Ishikawa (cell line): Measurements from ENCODE around the gene ZFAND3.

Source experiments
- CEBPB ChIP-seq: IDR thresholded peaks from 2 replicates; pipeline ENCODE4 v1.6.1; 2012
- CREB1 ChIP-seq: IDR thresholded peaks from 2 replicates; pipeline ENCODE4 v1.6.1; 2012; ENCODE audit warnings: low read depth
- EGR1 ChIP-seq: IDR thresholded peaks from 2 replicates; pipeline ENCODE4 v1.6.1; 2012
- EP300 ChIP-seq: IDR thresholded peaks from 2 replicates; pipeline ENCODE4 v1.6.1; 2012; ENCODE audit warnings: borderline replicate concordance
- FOXM1 ChIP-seq: IDR thresholded peaks from 2 replicates; pipeline ENCODE4 v1.6.1; 2012; ENCODE audit warnings: low read depth, borderline replicate concordance
- NFIC ChIP-seq: IDR thresholded peaks from 2 replicates; pipeline ENCODE4 v1.6.1; 2012
- RAD21 ChIP-seq: IDR thresholded peaks from 2 replicates; pipeline ENCODE4 v1.6.1; 2012; ENCODE audit warnings: low read depth
- TAF1 ChIP-seq: IDR thresholded peaks from 2 replicates; pipeline ENCODE4 v1.6.1; 2012; ENCODE audit warnings: low read depth, mild to moderate bottlenecking
- TCF12 ChIP-seq: IDR thresholded peaks from 2 replicates; pipeline ENCODE4 v1.6.1; 2012; ENCODE audit warnings: low read depth
- TEAD4 ChIP-seq: IDR thresholded peaks from 2 replicates; pipeline ENCODE4 v1.6.1; 2012
- YY1 ChIP-seq: IDR thresholded peaks from 2 replicates; pipeline ENCODE4 v1.6.1; 2012; ENCODE audit warnings: low read depth
- ZBTB7A ChIP-seq: IDR thresholded peaks from 2 replicates; pipeline ENCODE4 v1.6.1; 2012; ENCODE audit warnings: low read depth
- TF ChIP-seq, protein P1 (sequence below): IDR thresholded peaks from 2 replicates; pipeline ENCODE4 v1.6.1; 2012
- TF ChIP-seq, protein P2 (sequence below): IDR thresholded peaks from 2 replicates; pipeline ENCODE4 v1.6.1; 2012
- TF ChIP-seq, protein P3 (sequence below): IDR thresholded peaks from 2 replicates; pipeline ENCODE4 v1.6.1; 2012; ENCODE audit warnings: low read depth, mild to moderate bottlenecking

Gene ZFAND3

DNA sequence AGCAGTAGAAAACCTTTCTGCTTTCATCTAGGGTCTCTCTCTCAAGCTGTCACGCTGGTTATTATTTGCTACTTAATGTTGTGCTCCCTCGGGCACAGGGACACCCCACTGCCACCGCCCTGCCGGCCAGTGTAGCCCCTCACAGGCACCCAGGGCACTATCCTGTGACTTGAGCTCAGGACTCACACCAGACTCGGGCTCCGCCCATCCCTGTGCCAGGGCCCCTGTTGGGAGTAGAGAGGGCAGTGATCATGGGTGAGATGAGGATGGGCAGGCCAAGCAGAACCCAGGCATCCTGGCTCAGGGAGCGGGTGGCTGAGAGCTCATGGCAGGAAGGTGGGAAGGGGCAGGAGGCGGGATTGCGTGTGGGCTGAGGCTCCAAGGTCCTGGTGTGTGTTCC is 371.9 kb downstream of the ZFAND3 start:
- TF ChIP-seq, protein P1, sequence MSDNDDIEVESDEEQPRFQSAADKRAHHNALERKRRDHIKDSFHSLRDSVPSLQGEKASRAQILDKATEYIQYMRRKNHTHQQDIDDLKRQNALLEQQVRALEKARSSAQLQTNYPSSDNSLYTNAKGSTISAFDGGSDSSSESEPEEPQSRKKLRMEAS = no peak
- no peak for TF ChIP-seq CREB1
- TF ChIP-seq, protein P2, sequence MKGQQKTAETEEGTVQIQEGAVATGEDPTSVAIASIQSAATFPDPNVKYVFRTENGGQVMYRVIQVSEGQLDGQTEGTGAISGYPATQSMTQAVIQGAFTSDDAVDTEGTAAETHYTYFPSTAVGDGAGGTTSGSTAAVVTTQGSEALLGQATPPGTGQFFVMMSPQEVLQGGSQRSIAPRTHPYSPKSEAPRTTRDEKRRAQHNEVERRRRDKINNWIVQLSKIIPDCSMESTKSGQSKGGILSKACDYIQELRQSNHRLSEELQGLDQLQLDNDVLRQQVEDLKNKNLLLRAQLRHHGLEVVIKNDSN = no peak
- no peak for TF ChIP-seq ZBTB7A
- no peak for TF ChIP-seq TEAD4
- no peak for TF ChIP-seq EP300
- no peak for TF ChIP-seq EGR1
- TF ChIP-seq NFIC = no peak
- TF ChIP-seq TCF12 = no peak
- TF ChIP-seq FOXM1 = no peak
- TF ChIP-seq RAD21 = no peak
- no peak for TF ChIP-seq TAF1
- TF ChIP-seq YY1 = no peak
- TF ChIP-seq CEBPB = no peak
- TF ChIP-seq, protein P3, sequence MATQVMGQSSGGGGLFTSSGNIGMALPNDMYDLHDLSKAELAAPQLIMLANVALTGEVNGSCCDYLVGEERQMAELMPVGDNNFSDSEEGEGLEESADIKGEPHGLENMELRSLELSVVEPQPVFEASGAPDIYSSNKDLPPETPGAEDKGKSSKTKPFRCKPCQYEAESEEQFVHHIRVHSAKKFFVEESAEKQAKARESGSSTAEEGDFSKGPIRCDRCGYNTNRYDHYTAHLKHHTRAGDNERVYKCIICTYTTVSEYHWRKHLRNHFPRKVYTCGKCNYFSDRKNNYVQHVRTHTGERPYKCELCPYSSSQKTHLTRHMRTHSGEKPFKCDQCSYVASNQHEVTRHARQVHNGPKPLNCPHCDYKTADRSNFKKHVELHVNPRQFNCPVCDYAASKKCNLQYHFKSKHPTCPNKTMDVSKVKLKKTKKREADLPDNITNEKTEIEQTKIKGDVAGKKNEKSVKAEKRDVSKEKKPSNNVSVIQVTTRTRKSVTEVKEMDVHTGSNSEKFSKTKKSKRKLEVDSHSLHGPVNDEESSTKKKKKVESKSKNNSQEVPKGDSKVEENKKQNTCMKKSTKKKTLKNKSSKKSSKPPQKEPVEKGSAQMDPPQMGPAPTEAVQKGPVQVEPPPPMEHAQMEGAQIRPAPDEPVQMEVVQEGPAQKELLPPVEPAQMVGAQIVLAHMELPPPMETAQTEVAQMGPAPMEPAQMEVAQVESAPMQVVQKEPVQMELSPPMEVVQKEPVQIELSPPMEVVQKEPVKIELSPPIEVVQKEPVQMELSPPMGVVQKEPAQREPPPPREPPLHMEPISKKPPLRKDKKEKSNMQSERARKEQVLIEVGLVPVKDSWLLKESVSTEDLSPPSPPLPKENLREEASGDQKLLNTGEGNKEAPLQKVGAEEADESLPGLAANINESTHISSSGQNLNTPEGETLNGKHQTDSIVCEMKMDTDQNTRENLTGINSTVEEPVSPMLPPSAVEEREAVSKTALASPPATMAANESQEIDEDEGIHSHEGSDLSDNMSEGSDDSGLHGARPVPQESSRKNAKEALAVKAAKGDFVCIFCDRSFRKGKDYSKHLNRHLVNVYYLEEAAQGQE = no peak

DNA sequence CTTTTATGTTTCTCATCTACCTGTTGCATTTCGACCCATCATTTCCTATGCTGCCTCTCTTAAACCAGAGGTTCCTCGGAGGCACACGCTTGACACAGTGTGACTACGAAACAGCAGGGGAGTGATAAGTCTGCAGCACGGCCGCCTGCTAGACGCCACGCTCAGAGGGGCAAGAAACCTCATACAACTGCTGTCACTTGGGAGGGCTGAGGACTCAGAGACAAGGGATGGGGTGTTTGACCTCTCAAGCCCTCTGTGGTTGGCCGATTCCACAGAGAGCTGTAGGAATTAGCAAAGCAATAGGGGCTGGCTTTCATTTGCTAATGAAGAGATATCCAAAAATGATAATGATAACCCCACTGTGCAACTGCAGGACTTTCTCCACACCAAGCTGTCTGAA is 372.5 kb downstream of the ZFAND3 start:
- TF ChIP-seq EP300 (no peak), CREB1 (no peak), EGR1 (no peak), FOXM1 (no peak), TCF12 (no peak), CEBPB (no peak), TEAD4 (no peak), RAD21 (no peak)
- TF ChIP-seq, protein P2 = no peak

DNA sequence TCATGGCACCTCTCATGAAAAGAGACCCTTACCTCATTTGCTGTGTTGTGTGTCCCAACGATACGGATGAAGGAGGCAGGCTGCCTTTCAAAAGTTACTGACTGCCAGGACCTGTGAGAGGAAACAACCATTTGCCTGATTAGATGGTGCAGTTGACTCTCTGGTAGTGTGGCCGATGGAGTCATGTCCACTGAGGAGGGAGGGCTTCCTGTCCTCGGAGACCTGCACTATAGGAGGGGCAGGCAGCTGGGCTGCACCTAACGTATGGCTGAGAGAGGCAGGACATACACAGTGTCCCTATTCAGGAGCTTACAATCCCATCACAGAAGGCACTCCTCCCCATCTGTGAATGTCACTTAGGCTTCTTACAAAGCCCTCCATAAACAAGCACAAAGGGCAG is 373.0 kb downstream of the ZFAND3 start:
- TF ChIP-seq EP300 (no peak), ZBTB7A (no peak), EGR1 (no peak), TEAD4 (no peak), FOXM1 (no peak), NFIC (no peak), TAF1 (no peak), TCF12 (no peak), YY1 (no peak), CEBPB (no peak), RAD21 (no peak), CREB1 (no peak)
- TF ChIP-seq, protein P2 = no peak
- TF ChIP-seq, protein P1 = no peak
- TF ChIP-seq, protein P3 = no peak

DNA sequence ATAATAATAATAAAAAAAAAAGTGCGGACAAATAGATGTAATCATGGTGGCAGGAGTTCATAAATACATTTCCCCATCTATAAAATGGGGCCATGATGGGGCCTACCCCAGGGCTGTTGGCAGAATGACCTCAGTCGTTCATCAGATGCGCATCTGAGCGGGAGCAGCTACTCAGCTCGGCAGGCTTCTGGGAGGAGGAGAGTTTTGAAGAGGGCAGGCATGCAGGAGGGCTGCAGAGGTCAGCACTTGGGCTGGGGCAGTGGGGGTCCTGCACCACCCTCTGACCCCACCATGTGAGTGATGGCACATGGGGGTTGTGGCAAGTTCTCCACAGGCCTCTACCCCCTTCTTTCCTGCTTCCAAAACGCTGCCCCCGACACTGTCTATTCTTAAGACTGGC is 373.5 kb downstream of the ZFAND3 start:
- TF ChIP-seq TCF12 (no peak), CREB1 (no peak), YY1 (no peak), FOXM1 (no peak), RAD21 (no peak), TAF1 (no peak), TEAD4 (no peak), EGR1 (no peak), EP300 (no peak), ZBTB7A (no peak), CEBPB (no peak)
- TF ChIP-seq, protein P1 = no peak
- TF ChIP-seq, protein P3 = no peak
